GM12872 (cell line): ENCODE data around the gene TTLL1.

ENCODE experiments used
- CTCF ChIP-seq: IDR thresholded peaks from 3 replicates; pipeline ENCODE4 v1.5.1; 2011; ENCODE audit warnings: low read depth, mild to moderate bottlenecking, low read length, moderate library complexity; ENCODE audit not compliant: insufficient read depth

Gene TTLL1

GRCh38 chr22:43014869-43015676 is 74.1 kb downstream of the TTLL1 start, which contains the start of gene PACSIN2:
PACSIN2 (minus strand) TSS chr22:43015149; CDS start chr22:42912080, 103,069 bp downstream.
- TF ChIP-seq CTCF, result no peak

GRCh38 chr22:43014316-43014868 is 74.8 kb downstream of the TTLL1 start:
- no peak for TF ChIP-seq CTCF

GRCh38 chr22:43013355-43014315 is 75.6 kb downstream of the TTLL1 start:
- TF ChIP-seq CTCF, result no peak

- no peak for TF ChIP-seq CTCF
These were observed 76.8 kb downstream of the TTLL1 start for GRCh38 chr22:43012390-43012789.

- TF ChIP-seq CTCF, result no peak
These were observed 78.1 kb downstream of the TTLL1 start for GRCh38 chr22:43011079-43011478.

GRCh38 chr22:43009444-43009843 is 79.7 kb downstream of the TTLL1 start:
- TF ChIP-seq CTCF, result no peak

- no peak for TF ChIP-seq CTCF
These were observed 80.3 kb downstream of the TTLL1 start for GRCh38 chr22:43008921-43009320.
